Left lung (tissue), 10 donors: ENCODE measurements around the gene PNKD. TPM values are rescaled to one million over a fixed set of nuclear protein-coding genes. Genes with fewer than 3 reads are reported as not detected.

Source experiments
- ATAC-seq: fragments of 200-7000 bp; cut with Tn5 transposase; one replicate; pipeline ENCODE4 v1.9.1; 2020; ENCODE audit warnings: moderate library complexity
- DNase-seq, 4 donors: peaks; one replicate each; pipeline ENCODE4 v3.0.0-alpha.2; 2013 to 2020
- H3K27ac ChIP-seq, 2 donors: fragments of 200-600 bp; sonication (generic) in 1 of 2; one replicate each; pipeline versions ENCODE4 v1.5.0 to v1.8.0; 2020 to 2021
- H3K27me3 ChIP-seq, 2 donors: fragments of 200-600 bp; sonication (generic) in 1 of 2; one replicate each; pipeline versions ENCODE4 v1.5.0 to v1.8.0; 2020 to 2021
- H3K36me3 ChIP-seq, 2 donors: fragments of 200-600 bp; sonication (generic) in 1 of 2; one replicate each; pipeline versions ENCODE4 v1.5.0 to v1.8.0; 2020 to 2021
- H3K4me1 ChIP-seq, 2 donors: fragments of 200-600 bp; one replicate each; pipeline ENCODE4 v1.8.0; 2021
- H3K4me3 ChIP-seq, 2 donors: fragments of 200-600 bp; sonication (generic) in 1 of 2; one replicate each; pipeline versions ENCODE4 v1.5.0 to v1.8.0; 2020 to 2021; ENCODE audit warnings: mild to moderate bottlenecking in 1 of 2
- H3K9me3 ChIP-seq, 2 donors: fragments of 200-600 bp; sonication (generic) in 1 of 2; one replicate each; pipeline versions ENCODE4 v1.5.0 to v1.8.0; 2020 to 2021
- CTCF ChIP-seq, 2 donors: fragments of 200-600 bp; sonication (generic) in 1 of 2; IDR thresholded peaks; one replicate each; pipeline versions ENCODE4 v1.5.0 to v1.8.0; 2021; ENCODE audit warnings: antibody characterized with exemption in 2 of 2
- intact Hi-C, 2 donors: fragments of 100-400 bp; cut with DNase I; formaldehyde crosslinking; loops; one replicate each; pipeline versions ENCODE4 v1.11.2 to v1.14.2; 2022
- polyA plus RNA-seq, 6 donors: library from polyadenylated mRNA; unstranded; fragments of 120-200 nt; gene quantifications; one replicate each; pipeline ENCODE4 v1.2.1, GENCODE V29; 2013; ENCODE audit not compliant: insufficient read length in 6 of 6
- total RNA-seq, 2 donors: library from RNA; stranded (reverse); fragmentation: NEBNext Ultra II Directional; extraction: Animal tissue kit (Norgen Biotek cat#: 25700); gene quantifications; one replicate each; pipeline ENCODE4 v1.2.1, GENCODE V29; 2021
- donor health status: DM: no; HTN: yes; CAD: no.
- donor health status: DM: no; HTN: no; CAD: no.

PNKD gene
- total and polyA plus RNA-seq, 8 donors = 58.2 to 96.8 (median 62.4) TPM

- TF ChIP-seq CTCF (IDR thresholded peaks at IDR 0.05) = no peak
- H3K27me3 ChIP-seq = no peaks in the 10 kb centered on the region
- H3K27ac ChIP-seq = peak overlapping the region in 1 of 2 donors; percentile 87
- H3K9me3 ChIP-seq = no peaks in the 10 kb centered on the region
- DNase-seq (no peak), ATAC-seq (no peak)
- intact Hi-C loops = no loop called here
- peak overlapping the region in 1 of 2 donors; percentile 27 for H3K4me3 ChIP-seq
- H3K36me3 ChIP-seq = no peaks in the 10 kb centered on the region
- peaks cover 4 to 81% of the 10 kb centered on the region in 2 donors for H3K4me1 ChIP-seq
Measured at GRCh38 chr2:218331745-218332144, 61.4 kb downstream of the PNKD start.

GRCh38 chr2:218332288-218332687 lies 62.0 kb downstream of the PNKD start:
- DNase-seq (no peak), ATAC-seq (peak; percentile 6)
- Histone ChIP-seq H3K27me3 (no peaks in the 10 kb centered on the region), H3K9me3 (no peaks in the 10 kb centered on the region), H3K4me1 (peaks cover 4 to 75% of the 10 kb centered on the region in 2 donors), H3K4me3 (peak overlapping the region in 1 of 2 donors; percentile 27), H3K27ac (peak overlapping the region; percentile 44 to 87), H3K36me3 (no peaks in the 10 kb centered on the region)
- no peak for TF ChIP-seq CTCF (IDR thresholded peaks at IDR 0.05)
- intact Hi-C loops = no loop called here

- H3K9me3 ChIP-seq = no peaks in the 10 kb centered on the region
- intact Hi-C loops = no loop called here
- DNase-seq (no peak), ATAC-seq (peak; percentile 50)
- H3K36me3 ChIP-seq = no peaks in the 10 kb centered on the region
- peaks cover 4 to 67% of the 10 kb centered on the region in 2 donors for H3K4me1 ChIP-seq
- no peaks in the 10 kb centered on the region for H3K27me3 ChIP-seq
- peak overlapping the region; percentile 44 to 87 for H3K27ac ChIP-seq
- TF ChIP-seq CTCF (IDR thresholded peaks at IDR 0.05) = no peak
- H3K4me3 ChIP-seq = peak overlapping the region in 1 of 2 donors; percentile 27
Measured at GRCh38 chr2:218332920-218333645, 62.8 kb downstream of the PNKD start.

- Histone ChIP-seq H3K27me3 (no peaks in the 10 kb centered on the region), H3K36me3 (peaks cover 0 to 8% of the 10 kb centered on the region in 2 donors), H3K4me1 (peaks cover 0 to 53% of the 10 kb centered on the region in 2 donors), H3K4me3 (no peak overlapping the region), H3K27ac (peak overlapping the region in 1 of 2 donors; percentile 87), H3K9me3 (no peaks in the 10 kb centered on the region)
- DNase-seq (no peak), ATAC-seq (no peak)
- TF ChIP-seq CTCF (IDR thresholded peaks at IDR 0.05) = no peak
- intact Hi-C loops = no loop called here
Measured at GRCh38 chr2:218334531-218334930, 64.2 kb downstream of the PNKD start.

GRCh38 chr2:218340656-218341055 lies 70.3 kb downstream of the PNKD start:
- intact Hi-C loops = no loop called here
- peaks cover 0 to 67% of the 10 kb centered on the region in 2 donors for H3K36me3 ChIP-seq

More at GRCh38 chr2:218340656-218341055, 70.3 kb downstream of the PNKD start:
- no peak overlapping the region for H3K27ac ChIP-seq
- no peak overlapping the region for H3K4me3 ChIP-seq
- H3K4me1 ChIP-seq = no peaks in the 10 kb centered on the region
- no peak for TF ChIP-seq CTCF (IDR thresholded peaks at IDR 0.05)
- DNase-seq = no peak
- no peaks in the 10 kb centered on the region for H3K27me3 ChIP-seq
- ATAC-seq = no peak
- no peaks in the 10 kb centered on the region for H3K9me3 ChIP-seq
